GM18870 (cell line): ENCODE measurements around the gene TBC1D2B.
"Not testable (repeated sequence)": the region's sequence is repeated elsewhere in the genome, so short reads cannot be mapped to it uniquely, and the experiment has no call there.

Experiments used
- ATAC-seq: cut with Tn5 transposase; IDR thresholded peaks from one replicate; pipeline ENCODE4 v1.9.1; 2021; ENCODE audit warnings: moderate library complexity; ENCODE audit not compliant: unreplicated experiment

The TBC1D2B gene

GRCh38 chr15:77958716-77959431 is 118.6 kb downstream of the TBC1D2B start:
- ATAC-seq, result not testable (repeated sequence)

DNA sequence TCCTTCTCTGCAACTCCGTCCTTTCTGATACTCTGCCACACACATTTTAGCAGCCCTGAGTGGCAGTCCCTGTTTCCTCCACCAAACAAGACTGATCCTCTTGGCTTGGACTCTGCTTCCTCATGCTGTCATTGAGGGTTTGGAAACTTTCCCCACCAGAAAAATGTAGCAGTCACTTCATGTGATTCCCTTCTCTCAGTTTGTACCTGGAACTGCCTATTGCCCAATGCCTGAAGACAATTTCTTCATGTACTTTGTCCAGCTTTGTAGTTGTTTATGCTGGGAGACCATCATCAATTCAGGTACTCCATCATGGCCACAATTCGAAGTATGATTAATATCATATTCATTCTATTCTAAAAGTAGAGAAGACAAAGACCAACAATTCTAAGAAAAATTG is 119.5 kb downstream of the TBC1D2B start:
- not testable (repeated sequence) for ATAC-seq

GRCh38 chr15:77953926-77954325 is 123.6 kb downstream of the TBC1D2B start:
- ATAC-seq, result not testable (repeated sequence)

DNA sequence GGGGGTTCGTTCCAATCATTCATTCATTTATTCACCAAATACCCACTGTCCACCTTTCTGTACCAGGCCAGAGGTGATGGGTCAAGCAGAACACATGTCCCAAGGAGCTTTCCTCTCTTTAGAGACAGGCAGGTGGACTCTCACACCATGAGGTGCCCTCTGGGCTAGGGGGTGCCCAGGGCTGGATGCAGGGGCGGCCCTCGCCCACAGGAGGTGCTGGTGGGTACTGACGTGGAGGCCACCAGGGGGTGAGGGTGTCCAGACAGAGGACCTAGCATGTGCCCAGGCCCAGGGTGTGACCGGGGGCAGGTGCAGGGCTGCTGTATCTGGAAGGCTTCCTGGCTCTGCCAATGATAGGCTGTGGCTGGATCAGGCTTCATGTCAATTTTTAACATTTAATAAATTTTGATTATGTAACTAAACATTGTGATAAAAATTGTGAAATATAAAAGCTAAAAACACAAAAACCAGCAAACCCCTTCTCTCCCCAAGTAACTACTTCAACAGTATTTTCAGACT is 124.5 kb downstream of the TBC1D2B start:
- not testable (repeated sequence) for ATAC-seq

GRCh38 chr15:77951105-77951786 is 126.3 kb downstream of the TBC1D2B start:
- not testable (repeated sequence) for ATAC-seq

- not testable (repeated sequence) for ATAC-seq
These were observed 127.0 kb downstream of the TBC1D2B start for GRCh38 chr15:77950470-77950869.

GRCh38 chr15:77945566-77945965 is 131.9 kb downstream of the TBC1D2B start:
- ATAC-seq, result no peak
